ENCODE measurements around the gene AP1M2.
"Not testable (repeated sequence)": the region's sequence is repeated elsewhere in the genome, so short reads cannot be mapped to it uniquely, and the experiment has no call there.

The AP1M2 gene

GRCh38 chr19:10602330-10603083, 15.4 kb upstream of the AP1M2 start:
- DNase-seq, result peak in 54 of 58 donors; percentile 28 to 88 (median 67)

GRCh38 chr19:10601999-10602329, 14.9 kb upstream of the AP1M2 start:
- DNase-seq, result no peak

GRCh38 chr19:10600149-10600548, 13.0 kb upstream of the AP1M2 start:
- no peak for DNase-seq

DNA sequence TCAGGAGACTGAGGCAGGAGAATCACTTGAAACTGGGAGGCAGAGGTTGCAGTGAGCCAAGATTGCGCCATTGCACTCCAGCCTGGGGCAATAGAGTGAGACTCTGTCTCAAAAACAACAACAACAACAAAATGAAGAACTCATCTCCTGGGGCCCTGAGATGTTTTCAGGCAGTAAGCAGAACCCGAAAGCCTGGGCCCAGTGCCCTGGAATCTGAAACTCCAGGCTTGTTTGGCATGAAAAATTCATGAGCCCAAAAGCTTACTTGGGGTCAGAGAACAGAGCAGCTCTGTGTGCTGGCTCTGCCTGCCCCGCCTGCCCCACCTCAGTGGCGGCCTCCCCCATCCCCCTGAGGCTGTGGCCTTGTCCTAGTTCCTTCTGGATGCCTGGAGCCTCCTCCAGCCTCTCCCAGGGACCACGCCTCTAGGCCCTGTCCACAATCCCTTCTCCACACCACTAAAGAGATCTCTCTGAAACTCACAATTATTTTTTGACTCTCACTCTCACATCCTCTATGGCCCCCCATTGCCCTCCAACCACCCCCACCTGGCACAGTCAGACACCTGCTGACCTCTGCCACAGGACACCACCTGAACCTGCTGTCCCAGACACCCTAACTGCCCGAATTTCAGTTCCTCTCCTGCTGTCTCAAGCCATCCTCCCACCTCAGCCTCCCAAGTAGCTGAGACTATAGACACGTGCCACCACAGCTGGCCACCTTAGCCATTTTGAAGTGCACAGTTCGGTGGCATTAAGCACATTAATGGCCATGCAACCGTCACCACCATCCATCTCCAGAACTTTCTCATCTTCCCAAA, 6.9 kb upstream of the AP1M2 start:
- peak in 48 of 58 donors; percentile 5 to 79 (median 42) for DNase-seq

DNA sequence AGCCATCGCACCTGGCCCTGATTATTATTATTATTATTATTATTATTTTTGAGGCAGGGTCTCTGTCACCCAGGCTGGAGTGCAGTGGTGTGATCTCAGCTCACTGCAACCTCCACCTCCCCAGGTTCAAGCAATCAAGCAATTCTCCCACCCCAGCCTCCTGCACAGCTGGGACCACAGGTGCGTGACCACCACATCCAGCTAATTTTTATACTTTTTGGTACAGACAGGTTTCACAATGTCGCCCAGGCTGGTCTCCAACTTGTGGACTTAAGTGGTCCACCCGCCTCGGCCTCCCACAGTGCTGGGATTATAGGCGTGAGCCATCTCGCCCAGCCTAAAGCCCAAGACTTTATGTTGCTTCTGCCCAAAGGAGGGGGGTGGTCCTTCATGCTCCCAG, 6.0 kb upstream of the AP1M2 start:
- no peak for DNase-seq

- no peak for DNase-seq
These were observed 683 bp upstream of the AP1M2 start for GRCh38 chr19:10587839-10588150.

- DNase-seq, result no peak
These were observed 716 bp downstream of the AP1M2 start for GRCh38 chr19:10586396-10586795.

- no peak for DNase-seq
These were observed 3.9 kb downstream of the AP1M2 start for GRCh38 chr19:10583036-10583776.

- no peak for DNase-seq
These were observed 5.0 kb downstream of the AP1M2 start for GRCh38 chr19:10582091-10582490.

DNA sequence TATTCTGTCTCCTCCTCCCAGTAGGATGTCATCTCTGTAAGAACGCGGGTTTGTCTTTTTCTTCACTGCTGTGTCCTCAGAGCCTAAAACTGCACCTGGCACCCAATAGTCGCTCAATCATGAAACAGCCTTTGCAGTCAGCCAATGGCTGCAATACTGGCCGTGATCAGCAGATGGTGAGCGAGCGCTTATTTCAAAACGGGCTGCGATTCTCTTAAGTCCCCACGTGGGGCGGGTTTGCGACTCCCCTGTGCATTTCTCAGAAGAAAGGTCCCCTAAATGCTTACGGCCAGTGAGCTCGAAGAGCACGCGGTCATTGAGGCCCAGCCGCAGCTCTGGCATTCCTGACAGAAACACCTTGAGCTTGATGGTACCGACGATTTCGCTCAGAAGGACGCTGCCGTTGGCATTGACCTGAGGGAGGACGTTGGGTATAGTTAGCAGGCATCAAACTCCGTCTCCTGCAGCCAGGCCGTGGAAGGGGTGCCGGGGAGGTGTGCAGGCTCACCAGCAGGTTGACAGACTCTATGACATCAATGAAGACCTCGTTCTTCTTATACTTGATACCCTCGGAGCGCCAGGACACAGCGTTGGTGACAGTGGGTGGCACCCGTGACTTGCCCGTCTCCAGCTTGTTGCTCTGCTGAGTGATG, 6.0 kb downstream of the AP1M2 start:
- DNase-seq, result peak in 56 of 58 donors; percentile 27 to 90 (median 73)

GRCh38 chr19:10577951-10578350, 9.2 kb downstream of the AP1M2 start:
- no peak for DNase-seq

- no peak for DNase-seq
These were observed 11.9 kb downstream of the AP1M2 start for GRCh38 chr19:10575011-10575716.

DNA sequence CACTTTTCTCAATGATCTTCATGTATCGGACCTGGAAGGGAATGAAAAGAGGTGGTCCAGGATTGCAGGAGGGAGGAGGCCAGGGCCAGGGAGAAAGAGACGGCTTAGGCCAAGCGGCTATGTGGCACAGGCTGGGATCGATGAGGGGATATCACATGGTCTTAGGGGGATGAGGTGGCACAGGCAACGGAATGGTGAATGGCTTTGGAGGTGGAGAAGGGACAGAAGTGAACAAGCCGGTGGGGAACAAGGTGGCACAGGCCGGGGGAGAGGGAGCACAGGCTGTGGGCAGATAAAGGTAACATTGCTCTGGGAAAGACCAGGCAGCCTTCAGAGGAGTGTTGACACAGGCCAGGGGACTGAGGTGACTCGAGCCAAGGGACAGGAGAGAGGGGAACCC, 12.7 kb downstream of the AP1M2 start:
- no peak for DNase-seq

GRCh38 chr19:10573793-10574192, 13.3 kb downstream of the AP1M2 start:
- DNase-seq, result not testable (repeated sequence)

DNA sequence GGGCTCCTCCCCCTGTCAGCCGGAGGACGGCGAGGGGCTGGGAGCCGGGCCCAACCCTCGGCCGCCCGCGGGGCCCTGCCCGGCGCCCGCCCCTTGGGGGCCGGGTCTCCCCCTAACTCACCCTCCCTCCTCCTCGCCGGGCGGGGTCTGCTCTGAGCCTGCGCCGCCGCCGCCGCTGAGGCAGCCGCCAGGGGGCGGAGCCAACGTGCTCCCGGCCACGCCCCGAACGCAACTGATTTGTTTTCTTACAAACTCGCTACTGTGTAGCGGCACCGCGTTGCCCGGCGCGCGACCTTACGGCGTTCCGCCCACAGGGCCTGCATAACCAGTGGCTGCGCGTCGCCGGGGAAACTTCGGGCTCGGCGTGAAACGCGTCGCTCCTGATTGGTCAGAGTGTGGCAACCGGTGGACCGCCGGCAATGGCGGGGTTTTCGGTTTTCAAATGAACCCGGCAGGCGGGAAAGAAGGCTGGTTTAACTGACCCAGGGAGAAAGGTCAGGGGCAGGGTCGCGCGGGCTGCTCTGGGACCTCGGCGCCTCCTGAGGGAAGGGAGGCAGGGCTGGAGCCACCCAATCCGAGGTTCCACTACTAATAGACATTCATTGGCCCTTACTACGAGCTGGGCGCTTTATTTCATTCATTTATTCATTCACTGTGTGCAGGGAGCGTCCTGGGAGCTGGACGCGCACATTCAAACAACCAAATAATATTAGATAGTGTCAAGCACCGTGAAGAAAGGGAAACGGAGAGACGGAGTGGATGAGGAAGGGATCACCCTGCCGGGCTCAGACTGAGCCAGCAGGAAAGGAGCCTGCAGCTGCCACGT, 18.1 kb downstream of the AP1M2 start, which contains the start of gene CDKN2D:
Gene CDKN2D (minus strand): TSS at position 154 of the 826 bp plus-strand sequence. CDS start 326 bp downstream, outside the sequence.
- peak; percentile 91 to 100 (median 99) for DNase-seq

- DNase-seq, result peak in 17 of 58 donors; percentile 9 to 69 (median 46)
These were observed 18.9 kb downstream of the AP1M2 start for GRCh38 chr19:10568062-10568825.

GRCh38 chr19:10567656-10568055, 19.5 kb downstream of the AP1M2 start:
- no peak for DNase-seq

DNA sequence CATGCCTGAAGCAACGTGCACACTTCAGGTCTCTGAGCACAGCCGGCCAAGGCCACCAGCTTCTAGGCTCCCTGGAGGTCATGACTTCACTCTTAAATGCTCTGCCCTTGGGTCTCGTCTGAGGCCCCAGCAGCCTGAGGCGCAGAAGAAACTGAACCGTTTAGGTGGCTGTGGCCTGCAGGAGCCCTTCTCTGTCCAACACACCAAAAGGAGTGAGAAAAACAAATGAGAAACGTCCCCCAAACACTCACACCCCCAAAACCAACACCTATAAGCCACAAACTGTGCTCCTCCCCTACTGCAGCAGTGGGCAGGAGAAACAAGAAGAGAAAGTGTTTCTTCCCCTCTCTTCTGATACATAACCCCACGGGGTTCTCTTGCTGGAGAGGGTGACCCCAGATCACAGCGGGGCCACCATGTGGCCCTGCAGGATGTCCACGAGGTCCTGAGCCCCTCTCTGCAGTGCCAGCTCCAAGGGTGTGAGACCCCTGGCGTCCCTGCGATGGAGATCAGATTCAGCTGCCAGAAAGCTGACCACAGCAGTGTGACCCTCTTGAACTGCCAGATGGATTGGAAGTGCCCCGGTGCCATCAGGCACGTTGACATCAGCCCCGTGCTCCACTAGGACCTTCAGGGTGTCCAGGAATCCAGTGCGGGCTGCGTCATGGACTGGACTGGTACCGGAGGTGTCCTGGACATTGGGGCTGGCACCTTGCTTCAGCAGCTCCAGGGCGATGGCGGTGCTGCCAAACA, 20.3 kb downstream of the AP1M2 start:
- peak in 4 of 58 donors; percentile 4 to 26 (median 12) for DNase-seq

GRCh38 chr19:10566408-10566657, 20.8 kb downstream of the AP1M2 start:
- no peak for DNase-seq
